OCI-LY1 (cell line): Measurements from ENCODE around the gene GDI1.

Experiments used
- H2AFZ ChIP-seq: fragments of 200-600 bp; sonication (generic), shearing (Covaris generic); 2 replicates; pipeline ENCODE4 v1.6.0; 2014; ENCODE audit warnings: antibody characterized with exemption, mild to moderate bottlenecking, low read length
- H3F3A ChIP-seq: fragments of 200-600 bp; sonication (generic), shearing (Covaris generic); 2 replicates; pipeline ENCODE4 v1.6.0; 2014; ENCODE audit warnings: mild to moderate bottlenecking, antibody characterized with exemption, low read length, moderate library complexity; ENCODE audit not compliant: insufficient read depth
- H3K27ac ChIP-seq: fragments of 200-600 bp; sonication (generic); 2 replicates; pipeline ENCODE4 v1.5.1; 2014; ENCODE audit warnings: low read length, mixed run types, mild to moderate bottlenecking, low read depth; ENCODE audit not compliant: poor library complexity, severe bottlenecking
- H3K27me3 ChIP-seq: fragments of 200-600 bp; sonication (generic); 2 replicates; pipeline ENCODE4 v1.6.0; 2014; ENCODE audit warnings: antibody characterized with exemption, mild to moderate bottlenecking, low read length, moderate library complexity; ENCODE audit not compliant: insufficient read depth
- H3K36me3 ChIP-seq: fragments of 200-600 bp; sonication (generic); 2 replicates; pipeline ENCODE4 v1.6.1; 2014; ENCODE audit warnings: mild to moderate bottlenecking, antibody characterized with exemption, low read length, moderate library complexity, mixed read lengths; ENCODE audit not compliant: insufficient read depth
- H3K4me1 ChIP-seq: fragments of 200-600 bp; sonication (generic); 2 replicates; pipeline ENCODE4 v1.5.1; 2014; ENCODE audit warnings: mild to moderate bottlenecking, low read length, moderate library complexity; ENCODE audit not compliant: insufficient read depth, severe bottlenecking
- H3K4me2 ChIP-seq: fragments of 200-600 bp; sonication (generic), shearing (Covaris generic); 2 replicates; pipeline ENCODE4 v1.6.1; 2014; ENCODE audit warnings: low read length
- H3K4me3 ChIP-seq: fragments of 200-600 bp; sonication (generic); 2 replicates; pipeline ENCODE4 v1.5.1; 2014; ENCODE audit warnings: low read length, low read depth, mild to moderate bottlenecking, mixed read lengths; ENCODE audit not compliant: poor library complexity, severe bottlenecking
- H3K79me2 ChIP-seq: fragments of 200-600 bp; shearing (Covaris generic); 2 replicates; pipeline ENCODE4 v1.6.1; 2016; ENCODE audit warnings: mixed run types, low read length, mixed read lengths; ENCODE audit not compliant: insufficient read depth
- H3K9ac ChIP-seq: fragments of 200-600 bp; sonication (generic), shearing (Covaris generic); 2 replicates; pipeline ENCODE4 v1.6.1; 2014; ENCODE audit warnings: mild to moderate bottlenecking, low read length, mixed read lengths
- H3K9me2 ChIP-seq: fragments of 200-600 bp; sonication (generic), shearing (Covaris generic); 2 replicates; pipeline ENCODE4 v1.6.1; 2014; ENCODE audit warnings: low read depth, mild to moderate bottlenecking, low read length, mixed read lengths
- H3K9me3 ChIP-seq: fragments of 200-600 bp; shearing (Covaris generic); 2 replicates; pipeline ENCODE4 v1.6.1; 2014; ENCODE audit warnings: low read length, mixed read lengths
- H4K20me1 ChIP-seq: fragments of 200-600 bp; sonication (generic), shearing (Covaris generic); 2 replicates; pipeline ENCODE4 v1.6.0; 2016; ENCODE audit warnings: mild to moderate bottlenecking, low read length; ENCODE audit not compliant: insufficient read depth
- EZH2 ChIP-seq: fragments of 200-600 bp; sonication (generic), shearing (Covaris generic); IDR thresholded peaks from 2 replicates; pipeline ENCODE4 v1.8.0; 2017; ENCODE audit warnings: borderline replicate concordance, mixed run types, mild to moderate bottlenecking, antibody characterized with exemption, low read length, moderate library complexity, mixed read lengths
- TF ChIP-seq, protein P1 (sequence below): fragments of 200-600 bp; sonication (generic), shearing (Covaris generic); IDR thresholded peaks from 2 replicates; pipeline ENCODE4 v1.5.1; 2017; ENCODE audit warnings: mild to moderate bottlenecking, antibody characterized with exemption, low read length, moderate library complexity, mixed read lengths

Gene GDI1

GRCh38 chrX:154462396-154462795 lies 25.4 kb downstream of the GDI1 start:
- Histone ChIP-seq H3K4me2 (no peak overlapping the region), H3K9me3 (no peaks in the 10 kb centered on the region), H3K4me3 (no peak overlapping the region), H4K20me1 (no peaks in the 10 kb centered on the region), H3K9me2 (no peaks in the 10 kb centered on the region), H3K27ac (no peak overlapping the region), H3K27me3 (no peaks in the 10 kb centered on the region), H3K9ac (no peak overlapping the region), H3K79me2 (no peaks in the 10 kb centered on the region), H3K36me3 (no peaks in the 10 kb centered on the region; the same call in 1 of the 2 replicates), H3F3A (no peaks in the 10 kb centered on the region), H2AFZ (no peak overlapping the region), H3K4me1 (peaks cover 5% of the 10 kb centered on the region)
- TF ChIP-seq EZH2 = no peak
- TF ChIP-seq, protein P1, sequence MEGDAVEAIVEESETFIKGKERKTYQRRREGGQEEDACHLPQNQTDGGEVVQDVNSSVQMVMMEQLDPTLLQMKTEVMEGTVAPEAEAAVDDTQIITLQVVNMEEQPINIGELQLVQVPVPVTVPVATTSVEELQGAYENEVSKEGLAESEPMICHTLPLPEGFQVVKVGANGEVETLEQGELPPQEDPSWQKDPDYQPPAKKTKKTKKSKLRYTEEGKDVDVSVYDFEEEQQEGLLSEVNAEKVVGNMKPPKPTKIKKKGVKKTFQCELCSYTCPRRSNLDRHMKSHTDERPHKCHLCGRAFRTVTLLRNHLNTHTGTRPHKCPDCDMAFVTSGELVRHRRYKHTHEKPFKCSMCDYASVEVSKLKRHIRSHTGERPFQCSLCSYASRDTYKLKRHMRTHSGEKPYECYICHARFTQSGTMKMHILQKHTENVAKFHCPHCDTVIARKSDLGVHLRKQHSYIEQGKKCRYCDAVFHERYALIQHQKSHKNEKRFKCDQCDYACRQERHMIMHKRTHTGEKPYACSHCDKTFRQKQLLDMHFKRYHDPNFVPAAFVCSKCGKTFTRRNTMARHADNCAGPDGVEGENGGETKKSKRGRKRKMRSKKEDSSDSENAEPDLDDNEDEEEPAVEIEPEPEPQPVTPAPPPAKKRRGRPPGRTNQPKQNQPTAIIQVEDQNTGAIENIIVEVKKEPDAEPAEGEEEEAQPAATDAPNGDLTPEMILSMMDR = no peak

- Histone ChIP-seq H4K20me1 (no peaks in the 10 kb centered on the region), H2AFZ (no peak overlapping the region), H3K4me3 (no peak overlapping the region), H3K27me3 (no peaks in the 10 kb centered on the region), H3K79me2 (no peaks in the 10 kb centered on the region), H3K9me3 (no peaks in the 10 kb centered on the region), H3K4me1 (peaks cover 1% of the 10 kb centered on the region), H3K9ac (no peak overlapping the region), H3K27ac (no peak overlapping the region), H3K9me2 (no peaks in the 10 kb centered on the region), H3K4me2 (no peak overlapping the region), H3F3A (no peaks in the 10 kb centered on the region), H3K36me3 (no peaks in the 10 kb centered on the region; the same call in 1 of the 2 replicates)
- TF ChIP-seq, protein P1 = no peak
- TF ChIP-seq EZH2 = no peak
These were observed 26.8 kb downstream of the GDI1 start for GRCh38 chrX:154463611-154464220.

- no peak overlapping the region for H3K4me3 ChIP-seq
- TF ChIP-seq, protein P1 = no peak
- TF ChIP-seq EZH2 = no peak
- H3K9me3 ChIP-seq = no peaks in the 10 kb centered on the region
- no peaks in the 10 kb centered on the region for H3K79me2 ChIP-seq
- H4K20me1 ChIP-seq = no peaks in the 10 kb centered on the region
- H3K36me3 ChIP-seq = no peaks in the 10 kb centered on the region; the same call in 1 of the 2 replicates
- H2AFZ ChIP-seq = no peak overlapping the region
- no peak overlapping the region for H3K4me2 ChIP-seq
- no peaks in the 10 kb centered on the region for H3F3A ChIP-seq
- no peaks in the 10 kb centered on the region for H3K4me1 ChIP-seq
- H3K9me2 ChIP-seq = no peaks in the 10 kb centered on the region
- no peaks in the 10 kb centered on the region for H3K27me3 ChIP-seq
- no peak overlapping the region for H3K9ac ChIP-seq
- H3K27ac ChIP-seq = no peak overlapping the region
These were observed 27.9 kb downstream of the GDI1 start for GRCh38 chrX:154464806-154465365.
